Esophagus muscularis mucosa (tissue), 4 donors: ENCODE results near the gene RGMA. TPM values are rescaled to one million over a fixed set of nuclear protein-coding genes. Genes with fewer than 3 reads are reported as not detected.

Experiments used
- DNase-seq: peaks from one replicate; pipeline ENCODE4 v3.0.0-alpha.2; 2017; ENCODE audit errors: extremely low spot score
- H3K27ac ChIP-seq, 4 donors: fragments of 200-600 bp; sonication (generic); replicated peaks in 1 of 4; 1 replicate in 3 of 4; 2 replicates in 1 of 4; pipeline ENCODE4 v1.5.1; 2016 to 2019; ENCODE audit warnings: mild to moderate bottlenecking in 1 of 4
- H3K27me3 ChIP-seq, 4 donors: fragments of 200-600 bp; sonication (generic); one replicate each; pipeline versions ENCODE4 v1.5.1 to v1.6.0; 2016 to 2019
- H3K36me3 ChIP-seq, 4 donors: fragments of 200-600 bp; sonication (generic); one replicate each; pipeline ENCODE4 v1.5.1; 2016 to 2019
- H3K4me1 ChIP-seq, 4 donors: fragments of 200-600 bp; sonication (generic); one replicate each; pipeline ENCODE4 v1.5.1; 2016 to 2019
- H3K4me3 ChIP-seq, 4 donors: fragments of 200-600 bp; sonication (generic); 1 replicate in 2 of 4; 2 replicates in 2 of 4; pipeline ENCODE4 v1.5.1; 2016 to 2019; ENCODE audit warnings: mild to moderate bottlenecking in 4 of 4, moderate library complexity in 1 of 4
- H3K9me3 ChIP-seq, 4 donors: fragments of 200-600 bp; sonication (generic); 1 replicate in 3 of 4; 2 replicates in 1 of 4; pipeline ENCODE4 v1.5.1; 2016 to 2019
- CTCF ChIP-seq, 3 experiments: fragments of 200-600 bp in 2 of 3; fragments of 450-650 bp in 1 of 3; sonication (generic) in 2 of 3; IDR thresholded peaks; one replicate each; pipeline ENCODE4 v1.5.1; 2017 to 2019; ENCODE audit warnings: antibody characterized with exemption in 3 of 3, mild to moderate bottlenecking in 2 of 3, moderate library complexity in 1 of 3
- EP300 ChIP-seq: sonication (generic); formaldehyde crosslinking; IDR thresholded peaks from one replicate; pipeline ENCODE4 v1.6.1; 2017; ENCODE audit warnings: antibody characterized with exemption
- POLR2A ChIP-seq: fragments of 450-650 bp; IDR thresholded peaks from one replicate; pipeline ENCODE4 v1.6.1; 2017; ENCODE audit warnings: antibody characterized with exemption, moderate library complexity, mild to moderate bottlenecking, low read depth
- POLR2AphosphoS5 ChIP-seq, 2 donors: sonication (generic); formaldehyde crosslinking; IDR thresholded peaks; one replicate each; pipeline ENCODE4 v1.6.1; 2017; ENCODE audit warnings: antibody characterized with exemption in 2 of 2
- WGBS: methylation state at CpG from one replicate; pipeline ENCODE4 v1.1.5; 2018; 5-methylcytosine and 5-hydroxymethylcytosine counted together
- intact Hi-C: fragments of 100-400 bp; cut with DNase I; formaldehyde crosslinking; loops from one replicate; pipeline ENCODE4 v1.15.1; 2023
- total RNA-seq, 4 donors: library from RNA; depleted of rRNA; stranded (reverse); fragments of >200 nt; gene quantifications; one replicate each; pipeline versions ENCODE4 v1.1.0 to v1.2.1, GENCODE V29; 2016

Gene RGMA
- total RNA-seq, 4 donors from 2014 or later, result 101 to 312 (median 188) TPM

GRCh38 chr15:93044301-93045190 is 44.5 kb downstream of the RGMA start:
- DNase-seq, result no peak
- Histone ChIP-seq H3K27me3 (no peaks in the 10 kb centered on the region), H3K4me3 (no peak overlapping the region), H3K36me3 (peaks cover 25 to 79% (median 54%) of the 10 kb centered on the region in 4 donors), H3K27ac (peak overlapping the region; percentile 2 to 40 (median 36)), H3K9me3 (peaks cover 0 to 9% (median 1%) of the 10 kb centered on the region in 4 donors), H3K4me1 (peaks cover 3 to 53% (median 50%) of the 10 kb centered on the region in 4 donors)
- no peak for TF ChIP-seq POLR2AphosphoS5 (IDR thresholded peaks at IDR 0.05)
- no peak for TF ChIP-seq EP300
- TF ChIP-seq CTCF (IDR thresholded peaks at IDR 0.05), result no peak
- TF ChIP-seq POLR2A, result no peak
- WGBS, result 68% methylated on average over 13 of the region's 46 CpGs
- intact Hi-C loops, result no loop called here

- no peaks in the 10 kb centered on the region for H3K27me3 ChIP-seq
- intact Hi-C loops, result no loop called here
- peaks cover 0 to 9% (median 1%) of the 10 kb centered on the region in 4 donors for H3K9me3 ChIP-seq
- peaks cover 3 to 45% (median 42%) of the 10 kb centered on the region in 4 donors for H3K4me1 ChIP-seq
- H3K27ac ChIP-seq, result peak overlapping the region; percentile 2 to 40 (median 36)
- 39% methylated on average over 12 of the region's 12 CpGs for WGBS
- peaks cover 25 to 71% (median 47%) of the 10 kb centered on the region in 4 donors for H3K36me3 ChIP-seq
- no peak overlapping the region for H3K4me3 ChIP-seq
- TF ChIP-seq POLR2A, result no peak
- no peak for TF ChIP-seq EP300
- no peak for TF ChIP-seq CTCF (IDR thresholded peaks at IDR 0.05)
- TF ChIP-seq POLR2AphosphoS5 (IDR thresholded peaks at IDR 0.05), result no peak
- no peak for DNase-seq
These were observed 45.2 kb downstream of the RGMA start for GRCh38 chr15:93043621-93044300.

- TF ChIP-seq EP300 (no peak), POLR2AphosphoS5 (IDR thresholded peaks at IDR 0.05) (peak in 1 of 2 donors; percentile 31)
- Histone ChIP-seq H3K4me3 (no peak overlapping the region), H3K4me1 (peaks cover 0 to 42% (median 39%) of the 10 kb centered on the region in 4 donors), H3K27ac (no peak overlapping the region), H3K36me3 (peaks cover 25 to 62% (median 39%) of the 10 kb centered on the region in 4 donors), H3K27me3 (no peaks in the 10 kb centered on the region), H3K9me3 (peaks cover 0 to 9% (median 1%) of the 10 kb centered on the region in 4 donors)
- 85% methylated on average over 17 of the region's 18 CpGs for WGBS
- DNase-seq, result no peak
- intact Hi-C loops, result no loop called here
These were observed 46.2 kb downstream of the RGMA start for GRCh38 chr15:93042691-93043378.

GRCh38 chr15:93042211-93042610 is 46.8 kb downstream of the RGMA start:
- intact Hi-C loops, result no loop called here
- 48% methylated on average over 3 of the region's 3 CpGs for WGBS
- no peak overlapping the region for H3K27ac ChIP-seq
- TF ChIP-seq CTCF (IDR thresholded peaks at IDR 0.05), result no peak
- no peak for TF ChIP-seq POLR2A
- TF ChIP-seq EP300, result no peak
- TF ChIP-seq POLR2AphosphoS5 (IDR thresholded peaks at IDR 0.05), result no peak
- H3K4me3 ChIP-seq, result no peak overlapping the region
- H3K4me1 ChIP-seq, result peaks cover 0 to 42% (median 39%) of the 10 kb centered on the region in 4 donors
- H3K36me3 ChIP-seq, result peaks cover 25 to 55% (median 35%) of the 10 kb centered on the region in 4 donors
- no peaks in the 10 kb centered on the region for H3K27me3 ChIP-seq
- DNase-seq, result no peak
- H3K9me3 ChIP-seq, result peaks cover 0 to 9% (median 1%) of the 10 kb centered on the region in 4 donors
